ENCODE measurements around the gene KCND3.

DNA sequence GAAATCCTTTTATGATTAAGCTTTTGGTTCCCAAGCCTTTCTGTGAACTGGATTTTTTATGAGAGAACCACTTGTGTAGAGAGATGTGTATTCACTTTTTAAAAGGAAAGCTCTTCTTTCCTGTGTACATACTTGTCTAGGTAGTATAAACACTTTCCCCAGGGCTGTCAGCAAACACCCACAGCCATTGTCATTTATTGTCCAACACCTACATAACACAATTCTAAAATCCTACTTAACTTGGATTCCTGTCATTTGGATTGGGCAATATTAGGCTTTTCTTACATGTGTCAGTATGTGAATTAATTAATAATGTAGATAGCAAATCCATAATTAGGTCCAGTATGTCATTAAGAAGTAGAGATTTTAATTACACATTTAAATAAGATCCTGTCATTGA, 221.4 kb downstream of the KCND3 start:
- TF ChIP-seq, protein P1, sequence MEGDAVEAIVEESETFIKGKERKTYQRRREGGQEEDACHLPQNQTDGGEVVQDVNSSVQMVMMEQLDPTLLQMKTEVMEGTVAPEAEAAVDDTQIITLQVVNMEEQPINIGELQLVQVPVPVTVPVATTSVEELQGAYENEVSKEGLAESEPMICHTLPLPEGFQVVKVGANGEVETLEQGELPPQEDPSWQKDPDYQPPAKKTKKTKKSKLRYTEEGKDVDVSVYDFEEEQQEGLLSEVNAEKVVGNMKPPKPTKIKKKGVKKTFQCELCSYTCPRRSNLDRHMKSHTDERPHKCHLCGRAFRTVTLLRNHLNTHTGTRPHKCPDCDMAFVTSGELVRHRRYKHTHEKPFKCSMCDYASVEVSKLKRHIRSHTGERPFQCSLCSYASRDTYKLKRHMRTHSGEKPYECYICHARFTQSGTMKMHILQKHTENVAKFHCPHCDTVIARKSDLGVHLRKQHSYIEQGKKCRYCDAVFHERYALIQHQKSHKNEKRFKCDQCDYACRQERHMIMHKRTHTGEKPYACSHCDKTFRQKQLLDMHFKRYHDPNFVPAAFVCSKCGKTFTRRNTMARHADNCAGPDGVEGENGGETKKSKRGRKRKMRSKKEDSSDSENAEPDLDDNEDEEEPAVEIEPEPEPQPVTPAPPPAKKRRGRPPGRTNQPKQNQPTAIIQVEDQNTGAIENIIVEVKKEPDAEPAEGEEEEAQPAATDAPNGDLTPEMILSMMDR (IDR thresholded peaks at IDR 0.05; ENCODE audit: insufficient read depth, low read depth, low read length), result no peak
- no peak for TF ChIP-seq EZH2 (IDR thresholded peaks at IDR 0.05; ENCODE audit: insufficient read depth, low read length)

All from astrocyte (in vitro differentiated cells and primary cell).